GM12873 (cell line): ENCODE data around the gene EHD4.

Experiments
- CTCF ChIP-seq: IDR thresholded peaks from 2 replicates; pipeline ENCODE4 v1.5.1; 2012; ENCODE audit warnings: low read depth, mild to moderate bottlenecking, moderate library complexity, low read length, control low read depth; ENCODE audit not compliant: insufficient read depth; ENCODE audit errors: missing control alignments

The EHD4 gene

DNA sequence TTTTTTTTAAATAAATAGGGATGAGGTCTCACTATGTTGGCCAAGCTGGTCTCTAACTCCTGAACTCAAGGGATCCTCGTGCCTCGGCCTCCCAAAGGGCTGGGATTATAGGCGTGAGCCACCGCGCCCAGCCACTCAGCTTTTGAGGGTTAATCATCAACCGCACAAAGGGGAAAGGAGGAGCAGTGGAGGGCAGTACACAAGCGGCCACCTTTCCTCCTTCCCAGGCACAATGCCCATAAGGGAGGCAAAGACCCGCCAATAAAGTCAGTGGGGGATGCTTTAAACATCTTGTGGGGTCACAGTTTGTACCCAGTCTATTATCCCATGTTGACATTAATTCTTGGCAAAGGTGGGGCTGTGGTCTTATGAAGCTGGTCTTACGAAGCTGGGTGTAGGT lies 32.4 kb downstream of the EHD4 start:
- TF ChIP-seq CTCF: no peak

DNA sequence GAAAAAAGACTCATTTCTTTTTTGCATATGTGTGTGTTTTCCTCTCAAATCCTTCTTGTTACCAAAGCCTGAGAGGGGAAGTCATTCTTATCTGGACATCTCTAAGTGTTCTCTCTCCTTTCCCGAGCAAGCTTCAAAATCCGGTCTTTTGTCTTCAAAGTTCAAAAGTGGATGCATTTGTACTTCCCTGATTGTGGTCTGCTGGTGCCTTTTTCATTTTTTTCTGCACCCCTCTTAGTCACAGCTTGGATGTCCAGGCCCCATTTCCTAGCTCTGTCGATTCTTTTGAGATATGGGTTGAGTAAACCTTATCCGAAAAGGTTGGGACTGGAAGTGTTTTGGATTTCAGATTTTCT lies 34.8 kb downstream of the EHD4 start:
- TF ChIP-seq CTCF: no peak

GRCh38 chr15:41936649-41937567 lies 35.4 kb downstream of the EHD4 start:
- TF ChIP-seq CTCF: peak; percentile 20

- TF ChIP-seq CTCF: no peak
These were observed 36.2 kb downstream of the EHD4 start for GRCh38 chr15:41936155-41936554.

- TF ChIP-seq CTCF: no peak
These were observed 36.8 kb downstream of the EHD4 start for GRCh38 chr15:41935566-41936020.

- no peak for TF ChIP-seq CTCF
These were observed 37.5 kb downstream of the EHD4 start for GRCh38 chr15:41934843-41935242.

GRCh38 chr15:41933771-41934170 lies 38.6 kb downstream of the EHD4 start:
- TF ChIP-seq CTCF: no peak
